PC-9 (cell line): ENCODE measurements around the gene SMYD2. TPM values are rescaled to one million over a fixed set of nuclear protein-coding genes. Genes with fewer than 3 reads are reported as not detected.

ENCODE experiments used
- BruUV-seq: library from RNA; stranded (reverse); fragments of 400-500 nt; replicated peaks from 2 replicates; lab custom pipeline; 2021; lab: Mats Ljungman, UMichigan
- CTCF ChIA-PET: fragments of 300-600 bp; sonication (Branson Sonifier 250); formaldehyde crosslinking; loops from one replicate; lab custom pipeline; 2022; ENCODE audit warnings: antibody characterized with exemption; lab: Charles Lee
- POLR2A ChIA-PET: fragments of 300-600 bp; sonication (Branson Sonifier 250); formaldehyde crosslinking; loops from one replicate; lab custom pipeline; 2022; ENCODE audit warnings: antibody characterized with exemption; ENCODE audit not compliant: unreplicated experiment; lab: Charles Lee
- DNase-seq, 2 experiments: peaks; one replicate each; pipeline versions ENCODE4 v3.0.0 to v3.0.0-alpha.2; 2015 to 2022; ENCODE audit warnings: mixed read lengths in 1 of 2
- H2AFZ ChIP-seq: fragments of 200-600 bp; sonication (generic); 2 replicates; pipeline ENCODE4 v1.8.1; 2017; ENCODE audit warnings: antibody characterized with exemption
- H3F3A ChIP-seq: fragments of 200-600 bp; sonication (generic); 2 replicates; pipeline ENCODE4 v1.8.1; 2017; ENCODE audit warnings: antibody characterized with exemption, mild to moderate bottlenecking, low read depth; ENCODE audit not compliant: insufficient read depth
- H3K27ac ChIP-seq: fragments of 200-600 bp; sonication (generic); 2 replicates; pipeline ENCODE4 v1.6.1; 2016; ENCODE audit warnings: mixed run types
- H3K27me3 ChIP-seq: fragments of 200-600 bp; sonication (generic); 2 replicates; pipeline ENCODE4 v1.6.1; 2016; ENCODE audit warnings: low read depth, mixed run types; ENCODE audit not compliant: insufficient read depth
- H3K36me3 ChIP-seq: fragments of 200-600 bp; sonication (generic); 2 replicates; pipeline ENCODE4 v1.6.1; 2016; ENCODE audit warnings: low read depth, mixed run types
- H3K4me1 ChIP-seq: fragments of 200-600 bp; sonication (generic); replicated peaks from 2 replicates; pipeline ENCODE4 v1.6.1; 2016; ENCODE audit warnings: mixed run types; ENCODE audit not compliant: insufficient read depth
- H3K4me2 ChIP-seq: fragments of 200-600 bp; sonication (generic); 2 replicates; pipeline ENCODE4 v1.6.1; 2017; ENCODE audit warnings: mixed run types
- H3K4me3 ChIP-seq: fragments of 200-600 bp; sonication (generic); 2 replicates; pipeline ENCODE4 v1.6.1; 2016; ENCODE audit warnings: mixed run types
- H3K79me2 ChIP-seq: fragments of 200-600 bp; sonication (generic); 2 replicates; pipeline ENCODE4 v1.6.1; 2017; ENCODE audit warnings: low read depth, mixed run types
- H3K9me2 ChIP-seq: fragments of 200-600 bp; sonication (generic); 2 replicates; pipeline ENCODE4 v1.8.1; 2017; ENCODE audit warnings: mild to moderate bottlenecking; ENCODE audit not compliant: insufficient read depth
- H3K9me3 ChIP-seq: fragments of 200-600 bp; sonication (generic); 2 replicates; pipeline ENCODE4 v1.8.1; 2016; ENCODE audit warnings: low read depth; ENCODE audit not compliant: insufficient read depth
- H4K20me1 ChIP-seq: fragments of 200-600 bp; sonication (generic); 2 replicates; pipeline ENCODE4 v1.8.1; 2017; ENCODE audit not compliant: insufficient read depth
- EZH2 ChIP-seq: fragments of 200-600 bp; sonication (generic); IDR thresholded peaks from 2 replicates; pipeline ENCODE4 v1.8.0; 2017; ENCODE audit warnings: antibody characterized with exemption, low read depth
- intact Hi-C: fragments of 100-400 bp; cut with micrococcal nuclease; formaldehyde crosslinking; loops from one replicate; pipeline ENCODE4 v1.10.0; 2022; ENCODE audit not compliant: unreplicated experiment
- total RNA-seq: library from RNA; stranded (reverse); gene quantifications from 2 replicates; pipeline ENCODE4 v1.2.3, GENCODE V29; 2021
- TF ChIP-seq, protein P1 (sequence below): fragments of 200-600 bp; sonication (generic); conservative IDR thresholded peaks from 2 replicates; pipeline ENCODE4 v1.6.1; 2017; ENCODE audit warnings: mixed run types, antibody characterized with exemption, mild to moderate bottlenecking, moderate library complexity

The SMYD2 gene
- total RNA-seq, 1 experiment from 2014 or later, result 36.4 TPM

DNA sequence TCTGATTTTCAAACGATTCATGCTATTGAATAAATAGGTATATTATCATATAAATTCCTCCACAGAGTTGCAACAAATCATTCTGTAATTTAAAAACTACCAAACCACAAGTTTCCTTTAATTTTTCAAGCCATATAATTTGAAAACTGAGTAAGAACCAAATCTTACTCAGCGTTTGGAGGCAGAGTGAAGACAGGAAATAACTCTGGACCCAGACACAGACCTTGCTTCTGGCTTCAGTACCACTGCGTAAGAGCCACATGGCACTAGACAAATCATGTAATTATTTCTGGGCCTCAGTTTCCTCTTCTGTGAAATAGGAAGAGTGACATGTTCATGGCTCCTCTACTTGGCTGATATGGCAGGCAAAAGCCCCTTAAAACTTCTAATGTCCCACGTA, 82.4 kb downstream of the SMYD2 start:
- Histone ChIP-seq H3K4me3 (no peak overlapping the region), H3K4me1 (no peaks in the 10 kb centered on the region), H3K9me2 (no peaks in the 10 kb centered on the region), H3K9me3 (no peaks in the 10 kb centered on the region), H3K4me2 (no peak overlapping the region), H3K79me2 (no peaks in the 10 kb centered on the region), H3K36me3 (no peaks in the 10 kb centered on the region), H3K27ac (no peak overlapping the region), H2AFZ (no peak overlapping the region), H3K27me3 (no peaks in the 10 kb centered on the region), H4K20me1 (no peaks in the 10 kb centered on the region), H3F3A (no peaks in the 10 kb centered on the region)
- no TSS peak for BruUV-seq
- no peak for DNase-seq
- intact Hi-C loops, result no loop called here
- no peak for TF ChIP-seq EZH2
- TF ChIP-seq, protein P1, sequence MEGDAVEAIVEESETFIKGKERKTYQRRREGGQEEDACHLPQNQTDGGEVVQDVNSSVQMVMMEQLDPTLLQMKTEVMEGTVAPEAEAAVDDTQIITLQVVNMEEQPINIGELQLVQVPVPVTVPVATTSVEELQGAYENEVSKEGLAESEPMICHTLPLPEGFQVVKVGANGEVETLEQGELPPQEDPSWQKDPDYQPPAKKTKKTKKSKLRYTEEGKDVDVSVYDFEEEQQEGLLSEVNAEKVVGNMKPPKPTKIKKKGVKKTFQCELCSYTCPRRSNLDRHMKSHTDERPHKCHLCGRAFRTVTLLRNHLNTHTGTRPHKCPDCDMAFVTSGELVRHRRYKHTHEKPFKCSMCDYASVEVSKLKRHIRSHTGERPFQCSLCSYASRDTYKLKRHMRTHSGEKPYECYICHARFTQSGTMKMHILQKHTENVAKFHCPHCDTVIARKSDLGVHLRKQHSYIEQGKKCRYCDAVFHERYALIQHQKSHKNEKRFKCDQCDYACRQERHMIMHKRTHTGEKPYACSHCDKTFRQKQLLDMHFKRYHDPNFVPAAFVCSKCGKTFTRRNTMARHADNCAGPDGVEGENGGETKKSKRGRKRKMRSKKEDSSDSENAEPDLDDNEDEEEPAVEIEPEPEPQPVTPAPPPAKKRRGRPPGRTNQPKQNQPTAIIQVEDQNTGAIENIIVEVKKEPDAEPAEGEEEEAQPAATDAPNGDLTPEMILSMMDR, result no peak
- CTCF ChIA-PET, result no interaction called here
- POLR2A ChIA-PET, result interaction anchor here (0.6 kb wide), 1 partner anchor 18 kb away, joined by 3 read pairs; no protein-coding TSS in a partner anchor

DNA sequence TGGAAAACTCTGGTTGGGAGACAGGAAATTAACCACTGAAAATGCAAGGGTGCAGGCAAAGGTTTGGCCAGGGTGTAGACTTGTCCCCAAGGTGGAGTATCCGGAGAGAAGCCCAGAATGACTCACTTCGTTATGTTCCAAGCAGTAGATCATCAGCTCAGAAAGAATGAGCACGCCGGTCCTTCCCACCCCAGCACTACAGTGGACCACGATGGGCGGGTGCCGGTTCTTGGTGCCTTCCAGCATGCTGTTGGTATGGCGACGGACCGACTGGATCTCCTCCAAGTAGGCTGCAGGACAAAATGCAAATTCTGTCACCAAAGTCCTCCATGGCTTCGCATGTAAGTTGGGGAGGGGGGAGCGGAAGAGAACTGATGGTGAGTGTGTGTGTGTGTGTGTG, 83.4 kb downstream of the SMYD2 start:
- Histone ChIP-seq H3K4me3 (no peak overlapping the region), H3K27ac (no peak overlapping the region)
- TF ChIP-seq, protein P1, result no peak
- TF ChIP-seq EZH2, result no peak

DNA sequence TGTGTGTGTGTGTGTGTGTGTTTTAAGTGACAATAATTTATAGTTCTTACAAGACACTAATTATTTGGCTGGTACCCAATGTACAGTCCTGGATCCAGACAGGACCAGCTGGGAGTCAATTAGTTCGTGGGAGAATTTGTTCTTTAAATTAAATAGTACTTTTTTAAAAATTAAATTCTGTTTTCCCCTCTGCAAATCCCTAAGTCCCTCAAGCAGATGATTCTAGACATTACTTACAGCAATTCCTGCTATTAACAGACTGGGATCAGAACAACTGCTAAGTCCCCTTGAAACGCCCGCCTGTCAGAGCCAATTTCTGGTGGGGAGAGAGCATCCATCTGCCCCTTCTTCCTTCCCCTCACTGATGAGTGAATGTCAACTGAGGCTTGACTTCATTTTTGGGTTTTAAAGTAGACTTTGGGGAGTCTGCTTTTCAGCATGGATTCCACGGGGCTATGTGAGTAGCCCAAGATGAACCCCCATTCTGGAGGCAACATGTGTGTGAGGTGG, 83.9 kb downstream of the SMYD2 start:
- TF ChIP-seq, protein P1, result no peak
- TF ChIP-seq EZH2, result no peak
- H2AFZ ChIP-seq, result no peak overlapping the region
- no peak for DNase-seq
- no peak overlapping the region for H3K27ac ChIP-seq
- intact Hi-C loops, result no loop called here
- ChIA-PET CTCF (no interaction called here), POLR2A (no interaction called here)
- no peak overlapping the region for H3K4me3 ChIP-seq
- no peaks in the 10 kb centered on the region for H3F3A ChIP-seq
- no peaks in the 10 kb centered on the region for H3K4me1 ChIP-seq
- no peaks in the 10 kb centered on the region for H3K9me2 ChIP-seq
- no peak overlapping the region for H3K4me2 ChIP-seq
- no peaks in the 10 kb centered on the region for H3K79me2 ChIP-seq
- no peaks in the 10 kb centered on the region for H3K27me3 ChIP-seq
- no peaks in the 10 kb centered on the region for H3K9me3 ChIP-seq
- BruUV-seq, result no TSS peak
- H4K20me1 ChIP-seq, result no peaks in the 10 kb centered on the region
- no peaks in the 10 kb centered on the region for H3K36me3 ChIP-seq

More for the DNA sequence above, 83.4 kb downstream of the SMYD2 start:
- intact Hi-C loops, result no loop called here
- Histone ChIP-seq H3K4me2 (no peak overlapping the region), H2AFZ (no peak overlapping the region), H3K79me2 (no peaks in the 10 kb centered on the region), H3K9me3 (no peaks in the 10 kb centered on the region), H4K20me1 (no peaks in the 10 kb centered on the region), H3F3A (no peaks in the 10 kb centered on the region), H3K36me3 (no peaks in the 10 kb centered on the region), H3K27me3 (no peaks in the 10 kb centered on the region), H3K4me1 (no peaks in the 10 kb centered on the region), H3K9me2 (no peaks in the 10 kb centered on the region)
- ChIA-PET CTCF (no interaction called here), POLR2A (no interaction called here)
- no TSS peak for BruUV-seq
- DNase-seq, result no peak
